ENCODE data around the gene PHACTR4. TPM values are rescaled to one million over a fixed set of nuclear protein-coding genes. Genes with fewer than 3 reads are reported as not detected.

The PHACTR4 gene
- total and polyA plus RNA-seq, 2 of the 8 experiments (the other 6 are each of a cell fraction or from before 2014, with no cell fraction given) = 23.7 to 57.8 TPM

GRCh38 chr1:28411656-28412055, 42.1 kb downstream of the PHACTR4 start (continued):
- TF ChIP-seq EP300 (IDR thresholded peaks at IDR 0.05; ENCODE audit: borderline replicate concordance in 1 of 2, low read depth in 2 of 2, low read length in 2 of 2) (no peak), POU5F1 (IDR thresholded peaks at IDR 0.05; ENCODE audit: low read depth, low read length) (no peak), ASH2L (IDR thresholded peaks at IDR 0.05; ENCODE audit: low read length) (no peak), PHF8 (conservative IDR thresholded peaks at IDR 0.05; ENCODE audit: low read depth, low read length) (no peak), TCF12 (IDR thresholded peaks at IDR 0.05; ENCODE audit: low read depth, low read length) (no peak)

Data from H1 (cell line).